ENCODE measurements around the gene GALNT17. TPM values are rescaled to one million over a fixed set of nuclear protein-coding genes. Genes with fewer than 3 reads are reported as not detected.

GALNT17 gene
- 1 to 10 TPM in 3 of 4 donors, under 1 TPM in 1; 0.71 to 9.0 (median 3.7) TPM for total RNA-seq
- 7.8 TPM for polyA plus RNA-seq
- long read RNA-seq, donor 1, result 0 reads
- long read RNA-seq, donor 2, result 0 reads
- long read RNA-seq, donor 3, partial matches to known transcripts, result 4 of 4 reads
- long read RNA-seq, donor 3, other reads (novel, unspliced or antisense), result 0 of 4 reads
- long read RNA-seq, donor 4, partial matches to known transcripts, result 0 of 1 reads
- long read RNA-seq, donor 4, other reads (novel, unspliced or antisense), result 1 of 1 reads

- Histone ChIP-seq H3K4me3 (ENCODE audit: low read length) (peak within 1 kb of the TSS; percentile 31), H3K27ac (ENCODE audit: low read length) (no peak within 1 kb of the TSS), H3K4me1 (ENCODE audit: control insufficient read depth, insufficient read depth, low read length) (no peaks in the 10 kb centered on the region), H3K9me3 (ENCODE audit: control insufficient read depth, low read length) (no peaks in the 10 kb centered on the region), H3K27me3 (ENCODE audit: control insufficient read depth, insufficient read depth) (no peaks in the 10 kb centered on the region)
- DNase-seq (no peak), ATAC-seq (peak in 1 of 2 donors; percentile 32)
- under 1% methylated on average over 34 of the region's 34 CpGs for WGBS
- intact Hi-C loops (cut with DNase I), result no loop called here
Observed at GRCh38 chr7:71132127-71132376, at the start of gene GALNT17. TSS of gene GALNT17 (plus strand) at chr7:71132144.

GRCh38 chr7:71095266-71095860 lies 36.6 kb upstream of the GALNT17 start:
- Histone ChIP-seq H3K9me3 (ENCODE audit: control insufficient read depth, low read length) (no peaks in the 10 kb centered on the region), H3K27ac (ENCODE audit: low read length) (no peak overlapping the region), H3K4me3 (ENCODE audit: low read length) (no peak overlapping the region), H3K4me1 (ENCODE audit: control insufficient read depth, insufficient read depth, low read length) (no peaks in the 10 kb centered on the region), H3K27me3 (ENCODE audit: control insufficient read depth, insufficient read depth) (no peaks in the 10 kb centered on the region)
- DNase-seq (no peak), ATAC-seq (no peak)
- intact Hi-C loops (cut with DNase I), result no loop called here
- 57% methylated on average over 2 of the region's 2 CpGs for WGBS

- Histone ChIP-seq H3K4me1 (ENCODE audit: control insufficient read depth, insufficient read depth, low read length) (no peaks in the 10 kb centered on the region), H3K9me3 (ENCODE audit: control insufficient read depth, low read length) (no peaks in the 10 kb centered on the region), H3K27ac (ENCODE audit: low read length) (no peak overlapping the region), H3K4me3 (ENCODE audit: low read length) (no peak overlapping the region), H3K27me3 (ENCODE audit: control insufficient read depth, insufficient read depth) (no peaks in the 10 kb centered on the region)
- ATAC-seq, result no peak
- intact Hi-C loops (cut with DNase I), result no loop called here
- 93% methylated on average over 1 of the region's 1 CpG for WGBS
- no peak for DNase-seq
Observed at GRCh38 chr7:71096351-71096750, 35.6 kb upstream of the GALNT17 start.

- 75% methylated on average over 4 of the region's 4 CpGs for WGBS
- no peaks in the 10 kb centered on the region for H3K4me1 ChIP-seq (ENCODE audit: control insufficient read depth, insufficient read depth, low read length)
- ATAC-seq (no peak), DNase-seq (no peak)
- no peak overlapping the region for H3K27ac ChIP-seq (ENCODE audit: low read length)
- H3K4me3 ChIP-seq (ENCODE audit: low read length), result no peak overlapping the region
- H3K9me3 ChIP-seq (ENCODE audit: control insufficient read depth, low read length), result no peaks in the 10 kb centered on the region
- intact Hi-C loops (cut with DNase I), result no loop called here
- H3K27me3 ChIP-seq (ENCODE audit: control insufficient read depth, insufficient read depth), result no peaks in the 10 kb centered on the region
Observed at GRCh38 chr7:71106226-71106625, 25.7 kb upstream of the GALNT17 start.

GRCh38 chr7:71112436-71112835 lies 19.5 kb upstream of the GALNT17 start:
- H3K27ac ChIP-seq (ENCODE audit: low read length), result no peak overlapping the region
- DNase-seq (no peak), ATAC-seq (no peak)
- intact Hi-C loops (cut with DNase I), result no loop called here
- H3K4me3 ChIP-seq (ENCODE audit: low read length), result no peak overlapping the region
- WGBS, result 34% methylated on average over 4 of the region's 4 CpGs
- H3K27me3 ChIP-seq (ENCODE audit: control insufficient read depth, insufficient read depth), result no peaks in the 10 kb centered on the region
- H3K4me1 ChIP-seq (ENCODE audit: control insufficient read depth, insufficient read depth, low read length), result no peaks in the 10 kb centered on the region
- no peaks in the 10 kb centered on the region for H3K9me3 ChIP-seq (ENCODE audit: control insufficient read depth, low read length)

GRCh38 chr7:71120096-71120495 lies 11.8 kb upstream of the GALNT17 start:
- Histone ChIP-seq H3K9me3 (ENCODE audit: control insufficient read depth, low read length) (no peaks in the 10 kb centered on the region), H3K27me3 (ENCODE audit: control insufficient read depth, insufficient read depth) (no peaks in the 10 kb centered on the region), H3K4me3 (ENCODE audit: low read length) (no peak overlapping the region), H3K4me1 (ENCODE audit: control insufficient read depth, insufficient read depth, low read length) (no peaks in the 10 kb centered on the region), H3K27ac (ENCODE audit: low read length) (no peak overlapping the region)
- intact Hi-C loops (cut with DNase I), result no loop called here
- WGBS, result 90% methylated on average over 3 of the region's 3 CpGs
- no peak for DNase-seq
- ATAC-seq, result no peak

GRCh38 chr7:71129126-71129525 lies 2.8 kb upstream of the GALNT17 start:
- ATAC-seq, result no peak
- no peaks in the 10 kb centered on the region for H3K27me3 ChIP-seq (ENCODE audit: control insufficient read depth, insufficient read depth)
- no peak for DNase-seq
- no peak overlapping the region for H3K4me3 ChIP-seq (ENCODE audit: low read length)
- no peaks in the 10 kb centered on the region for H3K4me1 ChIP-seq (ENCODE audit: control insufficient read depth, insufficient read depth, low read length)
- intact Hi-C loops (cut with DNase I), result no loop called here
- no peak overlapping the region for H3K27ac ChIP-seq (ENCODE audit: low read length)
- no peaks in the 10 kb centered on the region for H3K9me3 ChIP-seq (ENCODE audit: control insufficient read depth, low read length)
- WGBS, result 68% methylated on average over 3 of the region's 3 CpGs

GRCh38 chr7:71130031-71130679 lies 1.8 kb upstream of the GALNT17 start:
- Histone ChIP-seq H3K27me3 (ENCODE audit: control insufficient read depth, insufficient read depth) (no peaks in the 10 kb centered on the region), H3K4me3 (ENCODE audit: low read length) (no peak overlapping the region), H3K4me1 (ENCODE audit: control insufficient read depth, insufficient read depth, low read length) (no peaks in the 10 kb centered on the region), H3K27ac (ENCODE audit: low read length) (no peak overlapping the region), H3K9me3 (ENCODE audit: control insufficient read depth, low read length) (no peaks in the 10 kb centered on the region)
- ATAC-seq (no peak), DNase-seq (no peak)
- WGBS, result 37% methylated on average over 5 of the region's 5 CpGs
- intact Hi-C loops (cut with DNase I), result no loop called here

GRCh38 chr7:71131256-71132126 lies 453 bp upstream of the GALNT17 start:
- peak overlapping the region; percentile 31 for H3K4me3 ChIP-seq (ENCODE audit: low read length)
- intact Hi-C loops (cut with DNase I), result no loop called here
- no peak overlapping the region for H3K27ac ChIP-seq (ENCODE audit: low read length)
- H3K9me3 ChIP-seq (ENCODE audit: control insufficient read depth, low read length), result no peaks in the 10 kb centered on the region
- WGBS, result under 1% methylated on average over 113 of the region's 113 CpGs
- no peaks in the 10 kb centered on the region for H3K27me3 ChIP-seq (ENCODE audit: control insufficient read depth, insufficient read depth)
- H3K4me1 ChIP-seq (ENCODE audit: control insufficient read depth, insufficient read depth, low read length), result no peaks in the 10 kb centered on the region
- ATAC-seq (peak; percentile 65 to 81), DNase-seq (peak; percentile 39 to 60 (median 49))

GRCh38 chr7:71132377-71133231 lies 660 bp downstream of the GALNT17 start:
- H3K4me1 ChIP-seq (ENCODE audit: control insufficient read depth, insufficient read depth, low read length), result no peaks in the 10 kb centered on the region
- no peak for ATAC-seq
- WGBS, result 2% methylated on average over 88 of the region's 88 CpGs

More at GRCh38 chr7:71132377-71133231, 660 bp downstream of the GALNT17 start:
- intact Hi-C loops (cut with DNase I), result no loop called here
- Histone ChIP-seq H3K4me3 (ENCODE audit: low read length) (peak overlapping the region; percentile 31), H3K9me3 (ENCODE audit: control insufficient read depth, low read length) (no peaks in the 10 kb centered on the region), H3K27ac (ENCODE audit: low read length) (no peak overlapping the region), H3K27me3 (ENCODE audit: control insufficient read depth, insufficient read depth) (no peaks in the 10 kb centered on the region)
- DNase-seq, result no peak
